Liver (tissue), 9 donors: Measurements from ENCODE around the gene C2CD2. TPM values are rescaled to one million over a fixed set of nuclear protein-coding genes. Genes with fewer than 3 reads are reported as not detected.

Source experiments
- DNase-seq: peaks from one replicate; pipeline ENCODE4 v3.0.0-alpha.2; 2017; ENCODE audit warnings: low spot score
- H3K27ac ChIP-seq, 2 donors: one replicate each; pipeline ENCODE4 v1.7.0; 2013; ENCODE audit warnings: inconsistent platforms in 2 of 2, low read length in 2 of 2, control low read depth in 1 of 2, low read depth in 1 of 2, mild to moderate bottlenecking in 1 of 2
- H3K27me3 ChIP-seq, 4 donors: one replicate each; pipeline versions ENCODE4 v1.6.1 to v1.7.0; 2013; ENCODE audit warnings: low read length in 3 of 4, inconsistent platforms in 1 of 4, mild to moderate bottlenecking in 1 of 4, moderate library complexity in 1 of 4; ENCODE audit not compliant: control insufficient read depth in 4 of 4, insufficient read depth in 4 of 4
- H3K36me3 ChIP-seq, 4 donors: one replicate each; pipeline versions ENCODE4 v1.6.1 to v1.7.0; 2013; ENCODE audit warnings: low read length in 3 of 4, mild to moderate bottlenecking in 3 of 4, low read depth in 1 of 4, moderate library complexity in 1 of 4; ENCODE audit not compliant: control insufficient read depth in 4 of 4, insufficient read depth in 3 of 4
- H3K4me1 ChIP-seq, 4 donors: one replicate each; pipeline versions ENCODE4 v1.6.1 to v1.7.0; 2013; ENCODE audit warnings: low read length in 3 of 4, mild to moderate bottlenecking in 3 of 4, moderate library complexity in 1 of 4; ENCODE audit not compliant: control insufficient read depth in 4 of 4, insufficient read depth in 4 of 4
- H3K4me3 ChIP-seq, 3 donors: one replicate each; pipeline versions ENCODE4 v1.6.1 to v1.7.0; 2013; ENCODE audit warnings: low read length in 3 of 3, control low read depth in 1 of 3, low read depth in 1 of 3, mild to moderate bottlenecking in 1 of 3
- H3K9ac ChIP-seq, 2 donors: one replicate each; pipeline ENCODE4 v1.7.0; 2013; ENCODE audit warnings: low read length in 2 of 2, mild to moderate bottlenecking in 2 of 2, moderate library complexity in 2 of 2, control low read depth in 1 of 2, low read depth in 1 of 2
- H3K9me3 ChIP-seq, 4 donors: one replicate each; pipeline versions ENCODE4 v1.6.1 to v1.7.0; 2013; ENCODE audit warnings: low read length in 3 of 4; ENCODE audit not compliant: control insufficient read depth in 4 of 4
- CTCF ChIP-seq: fragments of 150-350 bp; IDR thresholded peaks from 2 replicates; pipeline ENCODE4 v1.5.1; 2017; ENCODE audit warnings: improper control_type of control experiment, low read depth, low read length; ENCODE audit not compliant: missing input control
- FOXA1 ChIP-seq: IDR thresholded peaks from 2 replicates; pipeline ENCODE4 v1.6.1; 2016; ENCODE audit warnings: antibody characterized with exemption
- FOXA2 ChIP-seq: IDR thresholded peaks from 2 replicates; pipeline ENCODE4 v1.6.1; 2016; ENCODE audit warnings: antibody characterized with exemption
- HNF4A ChIP-seq, 2 donors: conservative IDR thresholded peaks; 2 replicates each; pipeline ENCODE4 v1.6.1; 2016; ENCODE audit warnings: antibody characterized with exemption in 2 of 2, mild to moderate bottlenecking in 2 of 2
- JUND ChIP-seq, 2 donors: IDR thresholded peaks; 2 replicates each; pipeline ENCODE4 v1.6.1; 2016; ENCODE audit warnings: antibody characterized with exemption in 2 of 2
- RAD21 ChIP-seq, 2 donors: IDR thresholded peaks; 2 replicates each; pipeline ENCODE4 v1.6.1; 2016; ENCODE audit warnings: antibody characterized with exemption in 2 of 2, mild to moderate bottlenecking in 2 of 2
- REST ChIP-seq: IDR thresholded peaks from 2 replicates; pipeline ENCODE4 v1.6.1; 2016; ENCODE audit warnings: antibody characterized with exemption, mild to moderate bottlenecking
- ZBTB33 ChIP-seq: IDR thresholded peaks from 2 replicates; pipeline ENCODE4 v1.6.1; 2016; ENCODE audit warnings: antibody characterized with exemption
- WGBS: extraction: QIAGEN DNeasy Blood & Tissue Kit; methylation state at CpG from one replicate; pipeline ENCODE4 v1.1.7; 2013; 5-methylcytosine and 5-hydroxymethylcytosine counted together
- polyA plus RNA-seq, 2 donors: library from polyadenylated mRNA; stranded (reverse) in 1 of 2; unstranded in 1 of 2; fragments of 200-250 nt in 1 of 2; fragments of >200 nt in 1 of 2; fragmentation: Nextera tagmentation in 1 of 2; extraction: Ambion mirVana in 1 of 2; gene quantifications; one replicate each; pipeline versions ENCODE4 v1.2.1 to v1.2.3, GENCODE V29; 2013 to 2015
- total RNA-seq, 2 donors: library from RNA; depleted of rRNA; stranded (reverse); fragments of >200 nt; gene quantifications; one replicate each; pipeline ENCODE4 v1.2.3, GENCODE V29; 2014
- donor health status: healthy.
- donor health status: healthy.
- donor health status: healthy.
- donor health status: healthy.
- donor health status: healthy.

The C2CD2 gene
- total and polyA plus RNA-seq, 4 donors, result 2.9 to 17.9 (median 6.0) TPM

- TF ChIP-seq CTCF, result no peak
These were observed 90.4 kb downstream of the C2CD2 start (continued) for GRCh38 chr21:41863439-41863740.

GRCh38 chr21:41861987-41862386 is 91.8 kb downstream of the C2CD2 start:
- WGBS, result 96% methylated on average over 17 of the region's 17 CpGs
- Histone ChIP-seq H3K36me3 (peaks cover 0 to 6% (median 4%) of the 10 kb centered on the region in 4 donors), H3K9me3 (no peaks in the 10 kb centered on the region), H3K4me1 (peaks cover 0 to 4% (median 1%) of the 10 kb centered on the region in 4 donors), H3K27ac (no peak overlapping the region), H3K9ac (no peak overlapping the region), H3K27me3 (no peaks in the 10 kb centered on the region), H3K4me3 (no peak overlapping the region)
- TF ChIP-seq FOXA2, result no peak
- no peak for DNase-seq

GRCh38 chr21:41861255-41861654 is 92.6 kb downstream of the C2CD2 start:
- no peak for TF ChIP-seq ZBTB33
- TF ChIP-seq FOXA1, result no peak
- Histone ChIP-seq H3K9ac (no peak overlapping the region), H3K4me1 (peaks cover 0 to 4% (median 1%) of the 10 kb centered on the region in 4 donors), H3K36me3 (peaks cover 0 to 9% (median 6%) of the 10 kb centered on the region in 4 donors), H3K27me3 (no peaks in the 10 kb centered on the region), H3K9me3 (no peaks in the 10 kb centered on the region), H3K4me3 (no peak overlapping the region), H3K27ac (no peak overlapping the region)
- 97% methylated on average over 4 of the region's 4 CpGs for WGBS
- DNase-seq, result no peak

GRCh38 chr21:41859297-41859980 is 94.4 kb downstream of the C2CD2 start:
- Histone ChIP-seq H3K27me3 (no peaks in the 10 kb centered on the region), H3K9ac (no peak overlapping the region), H3K36me3 (peaks cover 0 to 18% (median 9%) of the 10 kb centered on the region in 4 donors), H3K4me3 (no peak overlapping the region), H3K9me3 (no peaks in the 10 kb centered on the region), H3K4me1 (peaks cover 0 to 4% (median 1%) of the 10 kb centered on the region in 4 donors), H3K27ac (no peak overlapping the region)
- TF ChIP-seq FOXA2 (no peak), HNF4A (conservative IDR thresholded peaks at IDR 0.05) (no peak), JUND (IDR thresholded peaks at IDR 0.05) (no peak), REST (no peak), RAD21 (IDR thresholded peaks at IDR 0.05) (no peak), CTCF (no peak), FOXA1 (no peak)
- DNase-seq, result no peak
- 98% methylated on average over 23 of the region's 23 CpGs for WGBS
